Measurements from ENCODE around the gene TMEM131.

TMEM131 gene

GRCh38 chr2:98014379-98014778 lies 18.6 kb upstream of the TMEM131 start:
- TF ChIP-seq, protein P1, sequence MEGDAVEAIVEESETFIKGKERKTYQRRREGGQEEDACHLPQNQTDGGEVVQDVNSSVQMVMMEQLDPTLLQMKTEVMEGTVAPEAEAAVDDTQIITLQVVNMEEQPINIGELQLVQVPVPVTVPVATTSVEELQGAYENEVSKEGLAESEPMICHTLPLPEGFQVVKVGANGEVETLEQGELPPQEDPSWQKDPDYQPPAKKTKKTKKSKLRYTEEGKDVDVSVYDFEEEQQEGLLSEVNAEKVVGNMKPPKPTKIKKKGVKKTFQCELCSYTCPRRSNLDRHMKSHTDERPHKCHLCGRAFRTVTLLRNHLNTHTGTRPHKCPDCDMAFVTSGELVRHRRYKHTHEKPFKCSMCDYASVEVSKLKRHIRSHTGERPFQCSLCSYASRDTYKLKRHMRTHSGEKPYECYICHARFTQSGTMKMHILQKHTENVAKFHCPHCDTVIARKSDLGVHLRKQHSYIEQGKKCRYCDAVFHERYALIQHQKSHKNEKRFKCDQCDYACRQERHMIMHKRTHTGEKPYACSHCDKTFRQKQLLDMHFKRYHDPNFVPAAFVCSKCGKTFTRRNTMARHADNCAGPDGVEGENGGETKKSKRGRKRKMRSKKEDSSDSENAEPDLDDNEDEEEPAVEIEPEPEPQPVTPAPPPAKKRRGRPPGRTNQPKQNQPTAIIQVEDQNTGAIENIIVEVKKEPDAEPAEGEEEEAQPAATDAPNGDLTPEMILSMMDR (IDR thresholded peaks at IDR 0.05; ENCODE audit: unreplicated experiment in 3 of 3), result no peak
- H3K4me1 Mint-ChIP-seq, result peaks cover 25% of the 10 kb centered on the region
- no peak overlapping the region for H3K27ac Mint-ChIP-seq
- no peaks in the 10 kb centered on the region for H3K27me3 Mint-ChIP-seq (ENCODE audit: low read depth)
- H3K9me3 Mint-ChIP-seq, result no peaks in the 10 kb centered on the region
- H3K36me3 Mint-ChIP-seq (ENCODE audit: low read depth), result no peaks in the 10 kb centered on the region
- no peak overlapping the region for H3K4me3 Mint-ChIP-seq

- no peaks in the 10 kb centered on the region for H3K27me3 Mint-ChIP-seq (ENCODE audit: low read depth)
- H3K27ac Mint-ChIP-seq, result no peak overlapping the region
- no peaks in the 10 kb centered on the region for H3K9me3 Mint-ChIP-seq
Measured at GRCh38 chr2:98013407-98014042, 17.8 kb upstream of the TMEM131 start.

GRCh38 chr2:98012561-98012991 lies 16.8 kb upstream of the TMEM131 start:
- Mint-ChIP-seq H3K9me3 (no peaks in the 10 kb centered on the region), H3K27me3 (ENCODE audit: low read depth) (no peaks in the 10 kb centered on the region), H3K4me1 (peaks cover 25% of the 10 kb centered on the region), H3K27ac (no peak overlapping the region), H3K36me3 (ENCODE audit: low read depth) (no peaks in the 10 kb centered on the region), H3K4me3 (no peak overlapping the region)
- TF ChIP-seq, protein P1 (IDR thresholded peaks at IDR 0.05; ENCODE audit: unreplicated experiment in 3 of 3), result no peak

More at GRCh38 chr2:98013407-98014042, 17.8 kb upstream of the TMEM131 start:
- TF ChIP-seq, protein P1 (IDR thresholded peaks at IDR 0.05; ENCODE audit: unreplicated experiment in 3 of 3), result no peak
- Mint-ChIP-seq H3K4me3 (no peak overlapping the region), H3K4me1 (peaks cover 25% of the 10 kb centered on the region), H3K36me3 (ENCODE audit: low read depth) (no peaks in the 10 kb centered on the region)

- H3K4me1 Mint-ChIP-seq, result peaks cover 25% of the 10 kb centered on the region
- no peaks in the 10 kb centered on the region for H3K36me3 Mint-ChIP-seq (ENCODE audit: low read depth)
- H3K9me3 Mint-ChIP-seq, result no peaks in the 10 kb centered on the region
- no peaks in the 10 kb centered on the region for H3K27me3 Mint-ChIP-seq (ENCODE audit: low read depth)
- H3K4me3 Mint-ChIP-seq, result no peak overlapping the region
- TF ChIP-seq, protein P1 (IDR thresholded peaks at IDR 0.05; ENCODE audit: unreplicated experiment in 3 of 3), result no peak
- peak overlapping the region in 2 of 3 experiments; percentile 29 to 60 for H3K27ac Mint-ChIP-seq
Measured at GRCh38 chr2:98009887-98010760, 14.4 kb upstream of the TMEM131 start.

- TF ChIP-seq, protein P1 (IDR thresholded peaks at IDR 0.05; ENCODE audit: unreplicated experiment in 3 of 3), result no peak
- no peak overlapping the region for H3K27ac Mint-ChIP-seq
- H3K9me3 Mint-ChIP-seq, result no peaks in the 10 kb centered on the region
- H3K36me3 Mint-ChIP-seq (ENCODE audit: low read depth), result no peaks in the 10 kb centered on the region
- peaks cover 25% of the 10 kb centered on the region for H3K4me1 Mint-ChIP-seq
- H3K4me3 Mint-ChIP-seq, result no peak overlapping the region
- no peaks in the 10 kb centered on the region for H3K27me3 Mint-ChIP-seq (ENCODE audit: low read depth)
Measured at GRCh38 chr2:98008415-98008814, 12.7 kb upstream of the TMEM131 start.

Data from nephron (organoid).